ENCODE measurements around the gene BRMS1.
"Not testable (repeated sequence)": the region's sequence is repeated elsewhere in the genome, so short reads cannot be mapped to it uniquely, and the experiment has no call there.

The BRMS1 gene

GRCh38 chr11:66362481-66363147, 17.7 kb upstream of the BRMS1 start:
- no peak for DNase-seq

GRCh38 chr11:66361502-66361941, 16.6 kb upstream of the BRMS1 start:
- no peak for DNase-seq

GRCh38 chr11:66360406-66361073, 15.6 kb upstream of the BRMS1 start:
- peak in 1 of 2 experiments; percentile 16 for DNase-seq

- no peak for DNase-seq
These were observed 14.8 kb upstream of the BRMS1 start for GRCh38 chr11:66359662-66360087.

GRCh38 chr11:66350560-66351235, 5.8 kb upstream of the BRMS1 start:
- not testable (repeated sequence) for DNase-seq

GRCh38 chr11:66349084-66349386, 4.1 kb upstream of the BRMS1 start:
- no peak for DNase-seq

GRCh38 chr11:66347425-66348276, 2.7 kb upstream of the BRMS1 start, which contains the start of gene B4GAT1:
Gene B4GAT1 (minus strand): TSS chr11:66347629. CDS start chr11:66347545, 84 bp downstream.
- peak; percentile 93 to 94 for DNase-seq

GRCh38 chr11:66346476-66347424, 1.8 kb upstream of the BRMS1 start:
- no peak for DNase-seq

GRCh38 chr11:66345316-66345649, 379 bp upstream of the BRMS1 start:
- DNase-seq, result no peak

- no peak for DNase-seq
These were observed 1.7 kb downstream of the BRMS1 start for GRCh38 chr11:66343176-66343575.

- no peak for DNase-seq
These were observed 3.3 kb downstream of the BRMS1 start for GRCh38 chr11:66341502-66342126.

GRCh38 chr11:66340596-66341501, 4.1 kb downstream of the BRMS1 start:
- DNase-seq, result no peak

GRCh38 chr11:66339686-66340483, 5.0 kb downstream of the BRMS1 start:
- DNase-seq, result no peak

- DNase-seq, result no peak
These were observed 5.7 kb downstream of the BRMS1 start for GRCh38 chr11:66339162-66339675.

GRCh38 chr11:66338276-66339161, 6.4 kb downstream of the BRMS1 start:
- DNase-seq, result no peak

- DNase-seq, result no peak
These were observed 7.6 kb downstream of the BRMS1 start for GRCh38 chr11:66337103-66337899.
